ENCODE results near the gene SRGAP2C.
"Not testable (repeated sequence)": the region's sequence is repeated elsewhere in the genome, so short reads cannot be mapped to it uniquely, and the experiment has no call there.

Gene SRGAP2C

DNA sequence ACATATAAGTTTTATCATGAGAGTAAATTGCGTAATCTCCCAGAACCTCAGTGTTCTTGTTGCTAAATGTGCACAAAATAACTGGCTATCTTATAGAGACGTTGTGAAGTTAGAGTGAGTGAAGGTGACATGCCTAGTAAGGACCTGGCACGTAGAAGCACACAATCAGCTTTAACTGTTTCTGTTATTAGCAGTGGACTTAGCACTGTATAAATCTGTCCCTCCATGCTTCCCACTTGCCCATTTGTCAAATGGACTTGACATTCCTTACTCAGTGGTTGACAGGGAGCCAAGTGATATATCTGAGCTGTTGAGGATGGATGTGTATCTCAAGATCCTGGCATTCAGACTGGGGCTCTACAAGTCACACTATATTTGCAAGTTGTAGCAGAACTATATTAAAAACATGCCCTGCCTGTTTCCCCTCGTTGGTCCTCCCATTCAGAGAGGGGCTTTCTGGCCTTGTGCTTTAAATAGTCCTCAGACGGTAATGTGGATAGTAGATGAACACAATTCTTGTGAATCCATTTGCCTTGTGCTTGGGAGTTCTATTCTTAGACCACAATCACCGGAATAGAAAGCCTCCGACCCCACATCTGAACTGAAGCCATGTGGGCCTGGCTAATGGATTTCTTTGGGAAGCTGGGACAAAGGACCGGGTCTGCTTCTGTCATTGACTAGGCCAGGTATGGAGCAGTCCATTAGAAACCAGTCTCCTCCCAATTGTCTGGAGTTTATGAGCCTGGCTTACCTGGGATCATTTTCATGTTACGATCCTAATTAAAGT lies 43.0 kb downstream of the SRGAP2C start:
- not testable (repeated sequence) for DNase-seq (ENCODE audit: low spot score)

DNA sequence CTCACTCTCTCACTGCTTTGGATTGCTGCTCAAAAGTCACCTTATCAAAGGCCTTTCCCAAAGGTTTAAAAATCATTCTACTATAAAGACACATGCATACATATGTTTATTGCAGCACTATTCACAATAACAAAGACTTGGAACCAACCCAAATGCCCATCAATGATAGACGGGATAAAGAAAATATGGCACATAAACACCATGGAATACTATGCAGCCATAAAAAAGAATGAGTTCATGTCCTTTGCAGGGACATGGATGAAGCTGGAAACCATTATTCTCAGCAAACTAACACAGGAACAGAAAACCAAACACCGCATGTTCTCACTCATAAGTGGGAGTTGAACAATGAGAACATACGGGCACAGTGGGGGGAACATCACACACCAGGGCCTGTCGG lies 45.9 kb downstream of the SRGAP2C start:
- not testable (repeated sequence) for DNase-seq (ENCODE audit: low spot score)

DNA sequence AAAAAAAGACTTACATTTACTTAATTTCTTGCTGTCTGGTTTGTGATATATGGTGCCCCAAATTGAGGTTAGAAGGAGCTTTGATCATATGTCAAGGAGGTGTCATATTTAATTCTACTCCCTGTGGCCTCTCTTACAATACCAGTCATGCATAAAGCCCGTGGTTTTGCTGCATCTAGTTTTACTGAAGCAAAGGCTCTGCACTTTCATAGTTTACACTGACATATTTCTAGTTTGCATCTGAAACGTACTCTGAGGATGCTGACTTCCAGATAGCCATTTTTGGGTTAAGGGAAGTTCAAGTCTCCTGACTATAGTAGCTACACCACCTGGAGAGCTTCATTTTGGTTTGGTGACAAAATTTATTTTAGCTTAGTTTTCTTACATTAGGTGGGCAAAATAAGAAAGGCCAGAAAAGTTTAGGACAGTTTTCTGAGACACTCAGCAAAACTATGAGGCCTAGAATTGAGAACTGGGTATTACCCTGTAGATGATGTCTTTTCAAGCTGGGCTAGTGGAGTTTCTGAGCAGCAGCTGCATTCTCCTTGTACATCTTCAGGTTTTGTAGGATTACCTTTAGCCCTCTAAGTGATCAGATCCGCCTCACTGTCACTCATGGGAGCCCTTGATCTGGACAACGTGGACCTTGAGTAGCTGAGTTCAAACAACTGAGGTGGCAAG lies 47.8 kb downstream of the SRGAP2C start:
- not testable (repeated sequence) for DNase-seq (ENCODE audit: low spot score)

- not testable (repeated sequence) for DNase-seq (ENCODE audit: low spot score)
Observed at GRCh38 chr1:121234090-121234759, 49.5 kb downstream of the SRGAP2C start.

DNA sequence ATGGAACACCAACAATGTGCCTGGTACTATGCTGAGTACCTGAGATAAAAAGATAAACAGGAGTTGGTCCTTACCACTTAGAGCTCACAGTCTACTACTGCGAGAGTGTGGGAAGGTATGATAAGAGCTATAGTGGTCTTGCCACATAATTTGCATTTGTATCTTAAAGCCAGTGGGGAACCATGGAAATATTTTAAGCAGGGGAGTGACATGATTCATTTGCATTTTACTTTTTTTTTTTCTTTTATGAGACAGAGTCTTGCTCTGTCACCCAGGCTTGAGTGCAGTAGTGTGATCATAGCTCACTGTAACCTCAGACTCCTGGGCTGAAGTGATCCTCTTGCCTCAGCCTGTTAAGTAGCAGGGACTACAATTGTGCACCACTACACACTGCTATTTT lies 53.6 kb downstream of the SRGAP2C start:
- DNase-seq (ENCODE audit: low spot score): not testable (repeated sequence)

DNA sequence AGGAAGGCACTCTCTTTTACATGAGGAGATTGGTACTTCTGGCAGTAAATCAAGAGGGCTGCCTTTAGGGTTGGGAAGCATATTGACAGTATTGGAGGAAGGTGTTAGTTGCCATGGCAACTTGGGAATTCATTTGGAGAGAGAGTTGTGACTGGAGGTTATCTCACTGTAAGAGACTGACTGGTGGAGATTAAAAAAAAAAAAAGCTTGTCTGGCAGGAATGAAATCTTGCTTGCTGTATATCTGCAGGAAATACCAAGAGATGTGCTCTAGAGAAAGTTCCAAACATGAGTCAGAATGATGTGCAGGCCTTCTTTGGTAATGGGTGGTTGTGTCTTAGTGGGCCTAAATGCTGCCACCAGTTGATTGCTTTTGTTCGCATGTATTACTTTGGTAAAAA lies 59.1 kb downstream of the SRGAP2C start:
- not testable (repeated sequence) for DNase-seq (ENCODE audit: low spot score)

DNA sequence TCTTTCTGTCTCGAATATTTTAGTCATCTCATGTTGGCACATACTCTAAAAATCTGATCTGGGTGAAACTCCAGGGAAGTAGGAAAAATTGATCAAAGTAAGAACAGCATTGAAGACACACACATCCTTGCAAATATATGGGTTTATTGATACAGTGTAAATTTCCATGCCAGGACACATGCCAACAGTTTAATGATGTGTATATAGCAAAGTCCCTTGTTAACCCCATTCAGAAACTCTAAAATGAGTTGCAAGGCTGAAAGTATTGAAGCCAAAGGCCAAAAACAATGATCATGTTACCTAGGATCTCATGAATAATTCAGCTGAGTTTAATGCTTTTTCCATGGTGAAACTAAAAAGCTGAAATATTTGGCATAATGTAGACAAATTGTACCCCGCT lies 61.6 kb downstream of the SRGAP2C start:
- not testable (repeated sequence) for DNase-seq (ENCODE audit: low spot score)

DNA sequence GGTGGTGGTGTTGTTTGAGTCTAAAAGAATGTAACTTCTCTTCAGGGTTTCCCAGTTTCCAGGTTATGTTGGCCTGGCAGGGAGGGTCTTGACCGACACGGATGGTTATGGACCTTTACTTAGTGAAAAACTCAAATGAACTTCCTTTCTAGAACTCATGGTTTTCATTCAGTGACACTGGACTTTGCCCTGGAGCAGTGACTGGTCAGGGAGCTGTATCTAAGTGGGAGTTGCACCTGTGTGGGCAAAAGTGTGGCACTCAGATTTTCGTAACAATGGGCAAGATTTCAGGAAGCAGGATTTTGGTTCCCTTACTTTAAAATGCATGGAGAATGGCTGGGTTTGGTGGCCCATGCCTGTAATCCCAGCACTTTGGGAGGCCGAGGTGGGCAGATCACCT lies 67.9 kb downstream of the SRGAP2C start:
- not testable (repeated sequence) for DNase-seq (ENCODE audit: low spot score)

DNA sequence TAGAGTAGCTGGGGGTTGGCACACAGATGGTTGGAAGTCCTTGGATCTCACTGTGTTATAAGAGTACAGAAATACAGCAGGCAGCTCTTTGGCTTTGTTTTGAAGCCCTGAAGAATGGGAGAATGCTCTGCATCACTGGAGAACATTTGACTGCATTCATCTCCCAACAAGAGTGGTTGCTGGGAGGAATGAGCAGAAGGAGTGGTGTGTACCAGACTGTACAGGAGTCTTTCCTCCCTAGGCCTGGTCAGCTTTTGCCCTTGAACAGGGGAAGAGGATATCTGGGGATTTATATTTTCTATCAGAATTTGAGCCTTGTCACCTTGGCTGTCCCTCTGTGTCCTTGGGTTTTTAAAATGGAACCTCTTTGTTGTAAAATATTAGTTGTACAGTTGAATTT lies 69.8 kb downstream of the SRGAP2C start:
- not testable (repeated sequence) for DNase-seq (ENCODE audit: low spot score)

GRCh38 chr1:121257632-121258031 lies 72.9 kb downstream of the SRGAP2C start:
- DNase-seq (ENCODE audit: low spot score): not testable (repeated sequence)

DNA sequence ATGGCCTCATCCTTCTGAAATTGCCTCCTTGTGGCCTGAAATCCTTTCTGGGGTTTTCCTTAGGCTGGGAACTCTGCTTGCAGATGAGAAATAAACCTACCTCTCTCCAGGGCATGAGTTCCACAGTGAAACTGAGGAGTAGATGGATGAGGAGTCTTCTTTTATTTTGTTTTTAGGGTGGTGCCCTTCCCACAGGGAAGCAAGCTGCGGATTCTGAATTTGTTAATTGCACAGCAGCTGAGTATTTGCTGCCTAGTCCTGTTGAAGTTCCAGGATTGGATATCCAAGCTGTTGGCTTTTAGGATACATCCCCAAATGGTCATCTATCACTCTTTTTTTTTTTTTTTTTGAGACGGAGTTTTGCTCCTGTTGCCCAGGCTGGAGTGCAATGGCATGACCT lies 73.4 kb downstream of the SRGAP2C start:
- DNase-seq (ENCODE audit: low spot score): not testable (repeated sequence)

DNA sequence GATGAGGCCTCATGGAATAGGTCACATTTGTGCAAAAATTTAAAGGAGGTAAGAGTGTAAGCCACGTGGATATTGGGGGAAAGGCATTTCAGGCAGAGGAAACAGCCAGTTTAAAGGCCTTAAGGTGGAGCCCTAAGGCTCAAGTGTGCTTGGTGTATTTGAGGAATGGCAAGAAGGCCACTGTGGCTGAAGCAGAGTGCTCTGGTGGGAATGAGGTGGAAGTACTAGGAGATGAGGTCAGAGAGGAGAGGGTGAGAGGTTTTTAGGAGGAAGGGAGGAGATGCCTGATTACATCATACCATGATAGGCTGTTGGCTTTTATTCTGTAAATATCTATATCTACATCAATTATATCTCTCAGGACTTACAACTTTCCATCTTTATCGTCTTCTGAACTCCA lies 75.4 kb downstream of the SRGAP2C start:
- DNase-seq (ENCODE audit: low spot score): peak; percentile 1

- not testable (repeated sequence) for DNase-seq (ENCODE audit: low spot score)
Observed at GRCh38 chr1:121262163-121262562, 77.4 kb downstream of the SRGAP2C start.

- peak; percentile 72 for DNase-seq (ENCODE audit: low spot score)
Observed at GRCh38 chr1:121263789-121264244, 79.0 kb downstream of the SRGAP2C start.

GRCh38 chr1:121267072-121267471 lies 82.3 kb downstream of the SRGAP2C start:
- not testable (repeated sequence) for DNase-seq (ENCODE audit: low spot score)

GRCh38 chr1:121269309-121269708 lies 84.5 kb downstream of the SRGAP2C start:
- not testable (repeated sequence) for DNase-seq (ENCODE audit: low spot score)

GRCh38 chr1:121269973-121270372 lies 85.2 kb downstream of the SRGAP2C start:
- DNase-seq (ENCODE audit: low spot score): not testable (repeated sequence)

DNA sequence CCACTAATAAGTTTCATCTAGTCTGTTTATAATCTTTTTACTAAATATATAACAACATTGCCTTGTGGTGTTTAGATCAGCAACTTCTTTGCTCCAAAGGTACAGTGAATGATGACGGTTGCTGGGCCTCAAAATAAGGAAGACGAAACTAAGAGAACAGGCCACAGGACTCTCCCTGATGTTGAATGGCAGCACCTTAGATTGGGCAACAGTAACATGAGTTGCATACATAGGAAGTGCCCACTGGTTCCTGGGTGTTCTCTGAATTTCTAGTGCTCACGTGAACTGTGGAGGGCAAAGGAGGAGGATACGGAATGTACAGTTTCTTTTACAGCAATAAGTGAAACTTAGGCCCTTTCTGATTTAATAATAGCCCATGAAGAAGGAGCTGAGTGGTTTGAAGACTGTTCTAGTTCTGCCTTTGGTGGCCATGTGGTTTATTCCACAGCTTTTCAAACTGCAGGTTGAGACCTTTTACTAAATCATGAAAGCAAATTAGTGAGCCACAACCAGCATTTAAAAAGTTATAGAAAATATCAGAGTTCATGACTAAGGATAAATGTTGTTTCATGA lies 86.5 kb downstream of the SRGAP2C start:
- DNase-seq (ENCODE audit: low spot score): not testable (repeated sequence)

- DNase-seq (ENCODE audit: low spot score): peak; percentile 1
Observed at GRCh38 chr1:121275435-121275834, 90.7 kb downstream of the SRGAP2C start.

DNA sequence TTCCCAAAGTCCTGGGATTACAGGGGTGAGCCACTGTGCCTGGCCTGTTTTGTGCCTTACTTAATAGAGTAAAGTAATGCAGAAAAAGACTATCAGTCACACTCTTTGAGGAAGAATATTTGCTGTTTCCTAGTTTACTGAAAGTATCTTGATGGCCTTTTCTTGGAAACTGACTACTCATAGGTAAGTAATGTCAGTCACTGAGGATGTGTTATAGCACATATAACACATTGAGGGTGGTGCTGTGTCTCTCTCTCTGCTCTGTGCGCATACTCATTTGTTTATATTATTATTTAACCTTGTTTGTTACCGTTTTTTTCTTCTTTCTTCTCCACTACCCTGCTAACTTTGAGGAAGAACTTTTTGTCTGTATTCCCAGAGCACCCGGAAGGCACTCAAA lies 93.4 kb downstream of the SRGAP2C start:
- not testable (repeated sequence) for DNase-seq (ENCODE audit: low spot score)

DNA sequence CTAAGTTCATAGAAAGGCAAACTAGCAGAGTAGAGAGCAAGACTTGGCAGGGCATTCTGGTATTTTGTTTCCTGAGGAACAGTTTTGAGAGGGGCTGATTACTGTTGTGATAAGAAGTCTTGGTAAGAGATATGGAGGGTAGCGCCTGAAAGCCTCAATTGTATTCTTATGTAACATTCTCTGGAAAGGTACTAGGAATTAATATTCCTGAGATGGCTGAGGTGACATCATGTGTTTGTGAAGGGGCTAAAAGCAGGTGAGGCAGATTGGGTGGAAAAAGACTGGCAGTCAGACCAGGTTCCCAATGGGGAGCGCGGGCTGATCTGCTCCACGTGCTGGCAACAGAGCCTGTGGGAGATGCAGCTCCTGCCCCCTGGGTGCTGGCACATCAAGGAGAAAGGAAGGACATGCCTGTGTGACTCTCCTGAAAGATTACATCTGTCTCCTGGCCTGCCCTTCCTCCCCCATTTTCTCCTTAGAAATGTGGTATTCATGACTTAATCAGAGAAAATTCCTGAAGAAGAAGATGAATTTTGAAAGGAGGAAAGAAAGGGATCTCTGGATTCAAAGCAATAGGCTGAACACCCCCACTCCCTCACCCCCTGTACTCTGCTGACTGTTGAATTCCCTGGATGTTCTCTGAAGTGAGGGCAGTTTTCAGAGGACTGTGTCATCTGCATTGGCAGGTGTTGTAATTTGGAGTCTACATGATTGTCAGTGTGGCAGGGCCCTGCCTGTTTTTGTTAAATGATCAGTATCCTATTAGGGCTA lies 94.2 kb downstream of the SRGAP2C start:
- peak; percentile 3 for DNase-seq (ENCODE audit: low spot score)

- DNase-seq (ENCODE audit: low spot score): not testable (repeated sequence)
Observed at GRCh38 chr1:121279548-121279898, 94.7 kb downstream of the SRGAP2C start.

Measured in kidney tubule cell (primary cell).